Measurements from ENCODE around the gene SVBP. TPM values are rescaled to one million over a fixed set of nuclear protein-coding genes. Genes with fewer than 3 reads are reported as not detected.

Gene SVBP
- polyA plus RNA-seq, 1 donor (not counting 4 experiments of a cell fraction or from before 2014, with no cell fraction given), result 15.5 TPM

- no peak overlapping the region for H3K27ac ChIP-seq (ENCODE audit: control insufficient read depth, insufficient read depth, low read length)
- no peak overlapping the region for H3K4me2 ChIP-seq (ENCODE audit: control insufficient read depth, extremely low read depth, insufficient read depth, low read depth, low read length)
- peaks cover 7 to 9% of the 10 kb centered on the region in 2 experiments for H3K36me3 ChIP-seq (ENCODE audit: control insufficient read depth in 2 of 2, extremely low read depth in 1 of 2, insufficient read depth in 2 of 2, low read length in 2 of 2)
- DNase-seq (ENCODE audit: low read depth, low spot score), result no peak
- H3K4me3 ChIP-seq (ENCODE audit: control insufficient read depth in 2 of 3, extremely low read depth in 1 of 3, insufficient read depth in 2 of 3, low read depth in 1 of 3, low read length in 3 of 3), result no peak overlapping the region
- no peak for TF ChIP-seq EZH2 (IDR thresholded peaks at IDR 0.05; ENCODE audit: low read length)
- TF ChIP-seq, protein P1, sequence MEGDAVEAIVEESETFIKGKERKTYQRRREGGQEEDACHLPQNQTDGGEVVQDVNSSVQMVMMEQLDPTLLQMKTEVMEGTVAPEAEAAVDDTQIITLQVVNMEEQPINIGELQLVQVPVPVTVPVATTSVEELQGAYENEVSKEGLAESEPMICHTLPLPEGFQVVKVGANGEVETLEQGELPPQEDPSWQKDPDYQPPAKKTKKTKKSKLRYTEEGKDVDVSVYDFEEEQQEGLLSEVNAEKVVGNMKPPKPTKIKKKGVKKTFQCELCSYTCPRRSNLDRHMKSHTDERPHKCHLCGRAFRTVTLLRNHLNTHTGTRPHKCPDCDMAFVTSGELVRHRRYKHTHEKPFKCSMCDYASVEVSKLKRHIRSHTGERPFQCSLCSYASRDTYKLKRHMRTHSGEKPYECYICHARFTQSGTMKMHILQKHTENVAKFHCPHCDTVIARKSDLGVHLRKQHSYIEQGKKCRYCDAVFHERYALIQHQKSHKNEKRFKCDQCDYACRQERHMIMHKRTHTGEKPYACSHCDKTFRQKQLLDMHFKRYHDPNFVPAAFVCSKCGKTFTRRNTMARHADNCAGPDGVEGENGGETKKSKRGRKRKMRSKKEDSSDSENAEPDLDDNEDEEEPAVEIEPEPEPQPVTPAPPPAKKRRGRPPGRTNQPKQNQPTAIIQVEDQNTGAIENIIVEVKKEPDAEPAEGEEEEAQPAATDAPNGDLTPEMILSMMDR (optimal IDR thresholded peaks at IDR 0.05 in 1 of 3, IDR thresholded peaks at IDR 0.05 in 1 of 3, conservative IDR thresholded peaks at IDR 0.05 in 1 of 3; ENCODE audit: extremely low read depth in 1 of 3, insufficient read depth in 2 of 3, low read length in 3 of 3), result no peak
- H3K4me1 ChIP-seq (ENCODE audit: control insufficient read depth, extremely low read depth, insufficient read depth, low read length), result no peaks in the 10 kb centered on the region
- H3K9me3 ChIP-seq (ENCODE audit: control insufficient read depth, low read depth, low read length), result peaks cover 6% of the 10 kb centered on the region
- H4K20me1 ChIP-seq (ENCODE audit: control insufficient read depth, extremely low read depth, insufficient read depth, low read length), result no peaks in the 10 kb centered on the region
- no peak for FAIRE-seq
- no peak overlapping the region for H2AFZ ChIP-seq (ENCODE audit: control insufficient read depth, low read length)
- H3K27me3 ChIP-seq (ENCODE audit: control insufficient read depth, extremely low read depth, insufficient read depth, low read length), result no peaks in the 10 kb centered on the region
- dilution Hi-C loops (cut with MboI; ENCODE audit: extremely low pct_ligation_motif_present, low sequenced_read_pairs), result no loop called here
- H3K79me2 ChIP-seq (ENCODE audit: control insufficient read depth, insufficient read depth, low read length), result no peaks in the 10 kb centered on the region
- H3K9ac ChIP-seq (ENCODE audit: control insufficient read depth, extremely low read depth, insufficient read depth, low read length), result no peak overlapping the region
- no peaks in the 10 kb centered on the region for H3K9me1 ChIP-seq (ENCODE audit: control insufficient read depth, extremely low read depth, insufficient read depth, low read length)
These were observed 36.1 kb upstream of the SVBP start for GRCh38 chr1:42853116-42853884.

GRCh38 chr1:42852608-42852980 lies 35.4 kb upstream of the SVBP start:
- no peaks in the 10 kb centered on the region for H3K79me2 ChIP-seq (ENCODE audit: control insufficient read depth, insufficient read depth, low read length)
- no peaks in the 10 kb centered on the region for H3K27me3 ChIP-seq (ENCODE audit: control insufficient read depth, extremely low read depth, insufficient read depth, low read length)
- no peak overlapping the region for H3K4me2 ChIP-seq (ENCODE audit: control insufficient read depth, extremely low read depth, insufficient read depth, low read depth, low read length)
- H3K4me3 ChIP-seq (ENCODE audit: control insufficient read depth in 2 of 3, extremely low read depth in 1 of 3, insufficient read depth in 2 of 3, low read depth in 1 of 3, low read length in 3 of 3), result no peak overlapping the region
- H3K27ac ChIP-seq (ENCODE audit: control insufficient read depth, insufficient read depth, low read length), result no peak overlapping the region
- H4K20me1 ChIP-seq (ENCODE audit: control insufficient read depth, extremely low read depth, insufficient read depth, low read length), result no peaks in the 10 kb centered on the region
- no peaks in the 10 kb centered on the region for H3K9me1 ChIP-seq (ENCODE audit: control insufficient read depth, extremely low read depth, insufficient read depth, low read length)
- H3K36me3 ChIP-seq (ENCODE audit: control insufficient read depth in 2 of 2, extremely low read depth in 1 of 2, insufficient read depth in 2 of 2, low read length in 2 of 2), result peaks cover 7 to 9% of the 10 kb centered on the region in 2 experiments
- dilution Hi-C loops (cut with MboI; ENCODE audit: extremely low pct_ligation_motif_present, low sequenced_read_pairs), result no loop called here
- FAIRE-seq (no peak), DNase-seq (ENCODE audit: low read depth, low spot score) (no peak)
- no peaks in the 10 kb centered on the region for H3K4me1 ChIP-seq (ENCODE audit: control insufficient read depth, extremely low read depth, insufficient read depth, low read length)
- no peak overlapping the region for H2AFZ ChIP-seq (ENCODE audit: control insufficient read depth, low read length)
- peaks cover 6% of the 10 kb centered on the region for H3K9me3 ChIP-seq (ENCODE audit: control insufficient read depth, low read depth, low read length)
- H3K9ac ChIP-seq (ENCODE audit: control insufficient read depth, extremely low read depth, insufficient read depth, low read length), result no peak overlapping the region
- TF ChIP-seq EZH2 (IDR thresholded peaks at IDR 0.05; ENCODE audit: low read length), result no peak
- TF ChIP-seq, protein P1 (optimal IDR thresholded peaks at IDR 0.05 in 1 of 3, IDR thresholded peaks at IDR 0.05 in 1 of 3, conservative IDR thresholded peaks at IDR 0.05 in 1 of 3; ENCODE audit: extremely low read depth in 1 of 3, insufficient read depth in 2 of 3, low read length in 3 of 3), result no peak
